ELR (cell line): ENCODE data around the gene PLEKHG4.

Experiments
- DNase-seq: peaks from one replicate; pipeline ENCODE4 v3.0.0-alpha.2; 2015; ENCODE audit warnings: low read depth

PLEKHG4 gene

GRCh38 chr16:67279296-67280089 is at the start of gene PLEKHG4:
Gene PLEKHG4, plus strand, starts transcription at chr16:67279532. Its CDS starts 513 bp downstream, at chr16:67280045.
- DNase-seq = peak; percentile 77

GRCh38 chr16:67229906-67230808 is 49.2 kb upstream of the PLEKHG4 start:
- DNase-seq = no peak

GRCh38 chr16:67230809-67231660 is 48.3 kb upstream of the PLEKHG4 start:
- no peak for DNase-seq

GRCh38 chr16:67233596-67233995 is 45.7 kb upstream of the PLEKHG4 start:
- no peak for DNase-seq

GRCh38 chr16:67234180-67234597 is 45.1 kb upstream of the PLEKHG4 start:
- no peak for DNase-seq

- no peak for DNase-seq
Measured at GRCh38 chr16:67235816-67236562, 43.3 kb upstream of the PLEKHG4 start.

- DNase-seq = peak; percentile 81
Measured at GRCh38 chr16:67236563-67237395, 42.6 kb upstream of the PLEKHG4 start.

- no peak for DNase-seq
Measured at GRCh38 chr16:67237396-67238277, 41.7 kb upstream of the PLEKHG4 start.

GRCh38 chr16:67238278-67238575 is 41.1 kb upstream of the PLEKHG4 start:
- DNase-seq = no peak

GRCh38 chr16:67238806-67239470 is 40.4 kb upstream of the PLEKHG4 start:
- no peak for DNase-seq

GRCh38 chr16:67240506-67240905 is 38.8 kb upstream of the PLEKHG4 start:
- DNase-seq = peak; percentile 45

- DNase-seq = peak; percentile 93
Measured at GRCh38 chr16:67241008-67241900, 38.1 kb upstream of the PLEKHG4 start.

- no peak for DNase-seq
Measured at GRCh38 chr16:67242138-67242730, 37.1 kb upstream of the PLEKHG4 start.

- DNase-seq = no peak
Measured at GRCh38 chr16:67243481-67243880, 35.9 kb upstream of the PLEKHG4 start.

- peak; percentile 100 for DNase-seq
Measured at GRCh38 chr16:67244387-67245185, 34.7 kb upstream of the PLEKHG4 start.

GRCh38 chr16:67245186-67245585 is 34.1 kb upstream of the PLEKHG4 start:
- DNase-seq = no peak

- no peak for DNase-seq
Measured at GRCh38 chr16:67245674-67246080, 33.7 kb upstream of the PLEKHG4 start.
